Mesenchymal stem cell (in vitro differentiated cells and primary cell): ENCODE measurements around the gene ARL2BP.

Experiments
- DNase-seq: peaks from one replicate; pipeline ENCODE4 v3.0.0-alpha.2; 2013
- H2AFZ ChIP-seq: one replicate; pipeline ENCODE4 v1.6.1; 2013; ENCODE audit warnings: low read depth, mild to moderate bottlenecking, control low read depth, inconsistent platforms, low read length, moderate library complexity
- H2AK5ac ChIP-seq: 2 replicates; pipeline ENCODE4 v1.6.1; 2013; ENCODE audit warnings: low read length, moderate library complexity, mild to moderate bottlenecking, inconsistent platforms; ENCODE audit not compliant: severe bottlenecking
- H2BK120ac ChIP-seq: one replicate; pipeline ENCODE4 v1.6.1; 2013; ENCODE audit warnings: low read depth, mild to moderate bottlenecking, inconsistent platforms, low read length, moderate library complexity
- H2BK12ac ChIP-seq, 2 experiments: one replicate each; pipeline ENCODE4 v1.6.1; 2013; ENCODE audit warnings: inconsistent platforms in 2 of 2, low read length in 2 of 2, mild to moderate bottlenecking in 2 of 2, moderate library complexity in 2 of 2, control low read depth in 1 of 2
- H2BK15ac ChIP-seq: one replicate; pipeline ENCODE4 v1.6.1; 2013; ENCODE audit warnings: mild to moderate bottlenecking, low read depth, inconsistent platforms; ENCODE audit not compliant: poor library complexity, severe bottlenecking
- H2BK5ac ChIP-seq: 2 replicates; pipeline ENCODE4 v1.6.1; 2013; ENCODE audit warnings: low read depth, mild to moderate bottlenecking, low read length, control low read depth, inconsistent platforms; ENCODE audit not compliant: poor library complexity, severe bottlenecking
- H3K14ac ChIP-seq, 2 experiments: one replicate each; pipeline ENCODE4 v1.6.1; 2013; ENCODE audit warnings: inconsistent platforms in 2 of 2, low read length in 2 of 2, control low read depth in 1 of 2, mild to moderate bottlenecking in 1 of 2, moderate library complexity in 1 of 2
- H3K18ac ChIP-seq, 2 experiments: one replicate each; pipeline ENCODE4 v1.6.1; 2013; ENCODE audit warnings: inconsistent platforms in 2 of 2, low read length in 2 of 2, control low read depth in 1 of 2, low read depth in 1 of 2, mild to moderate bottlenecking in 1 of 2
- H3K23ac ChIP-seq, 2 experiments: one replicate each; pipeline ENCODE4 v1.6.1; 2013; ENCODE audit warnings: inconsistent platforms in 2 of 2, low read length in 2 of 2, mild to moderate bottlenecking in 2 of 2, moderate library complexity in 2 of 2, control low read depth in 1 of 2
- H3K27ac ChIP-seq: 2 replicates; pipeline ENCODE4 v1.5.1; 2013; ENCODE audit warnings: mild to moderate bottlenecking, moderate library complexity, low read length, control low read depth, inconsistent platforms; ENCODE audit not compliant: poor library complexity, severe bottlenecking
- H3K27me3 ChIP-seq, 2 experiments: 2 replicates each; pipeline versions ENCODE4 v1.6.1 to v1.7.0; 2013; ENCODE audit warnings: low read length in 2 of 2, mild to moderate bottlenecking in 2 of 2, moderate library complexity in 2 of 2, control low read depth in 1 of 2, inconsistent platforms in 1 of 2; ENCODE audit not compliant: control insufficient read depth in 1 of 2, insufficient read depth in 1 of 2
- H3K36me3 ChIP-seq, 2 experiments: 2 replicates each; pipeline versions ENCODE4 v1.6.1 to v1.7.0; 2013; ENCODE audit warnings: low read length in 2 of 2, control low read depth in 1 of 2, inconsistent platforms in 1 of 2, low read depth in 1 of 2, mild to moderate bottlenecking in 1 of 2; ENCODE audit not compliant: insufficient read depth in 2 of 2, control insufficient read depth in 1 of 2
- H3K4ac ChIP-seq, 2 experiments: one replicate each; pipeline ENCODE4 v1.6.1; 2013; ENCODE audit warnings: inconsistent platforms in 2 of 2, low read length in 2 of 2, mild to moderate bottlenecking in 2 of 2, moderate library complexity in 2 of 2, control low read depth in 1 of 2, low read depth in 1 of 2
- H3K4me1 ChIP-seq: 2 replicates; pipeline ENCODE4 v1.6.1; 2013; ENCODE audit warnings: low read depth, low read length, control low read depth; ENCODE audit not compliant: control insufficient read depth, insufficient read depth
- H3K4me2 ChIP-seq: 2 replicates; pipeline ENCODE4 v1.6.1; 2013; ENCODE audit warnings: low read length, mild to moderate bottlenecking, inconsistent platforms; ENCODE audit not compliant: poor library complexity, severe bottlenecking
- H3K4me3 ChIP-seq, 2 experiments: 2 replicates each; pipeline versions ENCODE4 v1.5.1 to v1.7.0; 2013; ENCODE audit warnings: low read length in 2 of 2, mild to moderate bottlenecking in 2 of 2, control low read depth in 1 of 2, low read depth in 1 of 2; ENCODE audit not compliant: insufficient read depth in 1 of 2
- H3K79me1 ChIP-seq: replicated peaks from 2 replicates; pipeline ENCODE4 v1.6.1; 2013; ENCODE audit warnings: mild to moderate bottlenecking, control low read depth, low read length, inconsistent platforms; ENCODE audit not compliant: poor library complexity, severe bottlenecking
- H3K9ac ChIP-seq: 2 replicates; pipeline ENCODE4 v1.7.0; 2013; ENCODE audit warnings: mild to moderate bottlenecking, low read length, moderate library complexity
- H3K9me3 ChIP-seq: 2 replicates; pipeline ENCODE4 v1.7.0; 2013; ENCODE audit warnings: mild to moderate bottlenecking, low read length; ENCODE audit not compliant: control insufficient read depth
- H4K8ac ChIP-seq: one replicate; pipeline ENCODE4 v1.6.1; 2013; ENCODE audit warnings: inconsistent platforms, mild to moderate bottlenecking, low read length, moderate library complexity
- H4K91ac ChIP-seq: one replicate; pipeline ENCODE4 v1.6.1; 2013; ENCODE audit warnings: mild to moderate bottlenecking, low read length, inconsistent platforms
- WGBS: methylation state at CpG from one replicate; pipeline ENCODE4 v1.1.7; 2013; ENCODE audit warnings: mixed read lengths; 5-methylcytosine and 5-hydroxymethylcytosine counted together

Gene ARL2BP

DNA sequence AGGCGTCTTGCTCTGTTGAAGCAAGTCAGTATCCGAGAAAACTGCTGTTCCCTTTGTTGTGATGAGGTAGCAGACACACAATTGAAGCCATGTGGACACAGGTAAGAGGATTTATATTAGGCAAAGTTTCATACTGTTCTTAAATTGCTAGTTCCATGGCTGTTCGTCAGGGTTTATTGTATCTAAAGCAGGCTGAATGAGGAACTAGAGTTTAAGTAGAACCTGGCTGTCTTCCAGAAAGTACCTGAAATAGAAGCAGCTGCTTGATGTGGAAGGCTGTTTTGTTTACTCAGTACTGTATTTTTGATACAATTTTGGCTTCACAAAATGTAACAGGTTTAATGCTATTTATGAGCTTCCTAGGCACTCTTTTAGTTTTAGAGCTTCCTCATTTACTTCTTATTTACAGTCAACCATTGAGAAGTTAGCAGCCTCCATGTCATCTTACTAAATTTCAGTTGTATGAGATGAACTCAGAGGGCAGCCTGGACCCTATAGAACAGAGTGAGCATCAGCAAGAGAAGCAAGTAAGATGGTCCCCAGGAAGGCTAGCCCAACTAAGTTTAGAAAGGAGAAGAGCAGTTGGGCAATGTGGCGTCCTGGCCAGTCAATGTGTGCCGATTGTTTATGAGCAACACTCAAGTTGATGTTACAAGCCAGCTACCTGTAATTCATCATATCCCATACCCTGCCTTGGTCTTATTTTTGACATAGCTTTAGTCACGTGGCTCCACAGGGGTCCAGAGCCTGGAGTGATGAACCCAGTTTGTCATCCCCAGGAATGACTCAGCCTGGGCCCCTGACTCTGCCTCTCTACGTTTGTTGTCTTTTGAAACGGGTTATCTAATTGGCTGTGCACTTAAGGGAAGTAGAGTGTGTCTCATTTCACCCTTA lies 9.7 kb upstream of the ARL2BP start:
- no peak overlapping the region for H3K18ac ChIP-seq
- no peaks in the 10 kb centered on the region for H3K27me3 ChIP-seq
- H2BK12ac ChIP-seq = no peak overlapping the region
- WGBS = 84% methylated on average over 6 of the region's 8 CpGs
- no peak overlapping the region for H4K91ac ChIP-seq
- H3K9me3 ChIP-seq = no peaks in the 10 kb centered on the region
- H3K79me1 ChIP-seq = peaks cover 12% of the 10 kb centered on the region
- no peak overlapping the region for H2AK5ac ChIP-seq
- H3K23ac ChIP-seq = no peak overlapping the region
- H2BK5ac ChIP-seq = no peak overlapping the region
- H3K4me2 ChIP-seq = no peak overlapping the region
- H2BK120ac ChIP-seq = no peak overlapping the region
- H3K9ac ChIP-seq = no peak overlapping the region
- H3K27ac ChIP-seq = peak overlapping the region; percentile 69
- no peak overlapping the region for H3K4me3 ChIP-seq
- no peak overlapping the region for H3K4ac ChIP-seq
- no peak overlapping the region for H3K14ac ChIP-seq
- peaks cover 17 to 91% of the 10 kb centered on the region in 2 experiments for H3K36me3 ChIP-seq
- H4K8ac ChIP-seq = peak overlapping the region; percentile 41
- H3K4me1 ChIP-seq = peaks cover 2% of the 10 kb centered on the region
- no peak overlapping the region for H2AFZ ChIP-seq
- DNase-seq = peak; percentile 56
- no peak overlapping the region for H2BK15ac ChIP-seq

DNA sequence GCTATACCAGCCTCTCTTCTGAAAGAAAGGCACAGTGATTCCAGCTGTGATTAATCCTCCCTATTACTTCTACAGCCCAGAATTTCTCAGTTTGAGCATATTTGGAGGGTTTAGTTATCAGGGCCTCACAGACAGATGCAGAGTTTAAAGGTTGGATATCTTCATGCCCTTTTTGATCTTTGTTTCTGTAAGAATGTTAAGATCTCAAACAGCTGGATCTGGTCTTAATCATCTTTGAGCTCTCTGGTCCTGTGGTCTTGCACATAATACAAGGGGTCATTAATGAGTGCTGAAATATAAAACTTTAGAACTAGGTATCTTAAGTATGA lies 9.1 kb upstream of the ARL2BP start:
- Histone ChIP-seq H2BK5ac (no peak overlapping the region), H3K79me1 (peaks cover 12% of the 10 kb centered on the region), H2AFZ (no peak overlapping the region), H3K27me3 (no peaks in the 10 kb centered on the region), H3K36me3 (peaks cover 17 to 87% of the 10 kb centered on the region in 2 experiments), H3K18ac (no peak overlapping the region), H2BK15ac (no peak overlapping the region), H3K27ac (peak overlapping the region; percentile 58), H4K8ac (no peak overlapping the region), H3K4me2 (no peak overlapping the region), H3K14ac (no peak overlapping the region), H4K91ac (no peak overlapping the region), H3K9ac (no peak overlapping the region), H2BK12ac (no peak overlapping the region), H3K23ac (no peak overlapping the region), H2BK120ac (no peak overlapping the region), H3K9me3 (no peaks in the 10 kb centered on the region), H3K4ac (no peak overlapping the region), H2AK5ac (no peak overlapping the region), H3K4me1 (peaks cover 2% of the 10 kb centered on the region), H3K4me3 (no peak overlapping the region)
- no peak for DNase-seq

DNA sequence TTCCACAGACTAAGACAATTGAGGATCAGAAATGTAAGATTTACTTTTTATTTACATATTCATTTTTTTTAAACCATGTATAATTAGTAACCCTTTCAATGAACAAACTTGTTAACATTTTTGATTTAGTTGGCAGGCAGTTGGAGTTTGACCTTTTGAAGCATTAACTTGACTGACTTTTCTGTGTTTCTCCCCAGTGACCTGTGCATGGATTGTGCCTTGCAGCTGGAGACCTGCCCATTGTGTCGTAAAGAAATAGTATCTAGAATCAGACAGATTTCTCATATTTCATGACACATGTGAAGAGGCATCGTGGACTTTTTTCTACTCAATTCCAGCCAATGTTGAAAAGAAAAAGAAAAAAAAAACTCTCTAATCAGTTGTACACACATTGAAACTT lies 6.4 kb upstream of the ARL2BP start:
- Histone ChIP-seq H3K4me3 (no peak overlapping the region), H2AK5ac (no peak overlapping the region), H3K9ac (no peak overlapping the region), H3K9me3 (no peaks in the 10 kb centered on the region), H4K8ac (no peak overlapping the region), H3K14ac (no peak overlapping the region), H3K27ac (no peak overlapping the region), H3K36me3 (peaks cover 9 to 62% of the 10 kb centered on the region in 2 experiments), H3K4me2 (no peak overlapping the region), H3K4ac (no peak overlapping the region), H2BK5ac (no peak overlapping the region), H2BK12ac (no peak overlapping the region), H3K79me1 (peaks cover 6% of the 10 kb centered on the region), H3K23ac (no peak overlapping the region), H2BK15ac (no peak overlapping the region), H2AFZ (no peak overlapping the region), H3K27me3 (no peaks in the 10 kb centered on the region), H4K91ac (no peak overlapping the region), H3K4me1 (peaks cover 2% of the 10 kb centered on the region), H2BK120ac (no peak overlapping the region), H3K18ac (no peak overlapping the region)
- WGBS = 100% methylated on average over 2 of the region's 2 CpGs
- no peak for DNase-seq

DNA sequence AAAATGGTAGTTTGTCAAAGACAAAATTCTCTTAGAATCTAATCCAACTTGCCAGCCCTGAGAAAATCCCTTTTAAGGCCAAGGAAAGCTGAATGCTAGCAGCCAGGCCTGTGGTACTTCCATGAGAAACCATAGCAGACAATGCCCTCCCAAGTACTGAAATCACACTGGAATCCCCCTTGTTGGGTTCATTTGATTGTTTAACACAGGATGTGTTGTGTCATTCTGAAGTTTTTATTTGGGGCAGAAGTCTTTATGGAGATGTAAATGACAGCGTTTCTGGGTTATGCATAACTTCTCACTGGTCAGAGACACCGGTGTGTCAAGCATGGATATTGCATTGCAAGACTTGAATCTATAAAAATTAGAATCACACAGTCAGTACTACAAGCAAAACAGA lies 6.0 kb upstream of the ARL2BP start:
- no peak overlapping the region for H3K4me3 ChIP-seq
- H2BK15ac ChIP-seq = no peak overlapping the region
- H3K27me3 ChIP-seq = no peaks in the 10 kb centered on the region
- H3K27ac ChIP-seq = no peak overlapping the region
- peaks cover 2% of the 10 kb centered on the region for H3K4me1 ChIP-seq
- WGBS = 83% methylated on average over 1 of the region's 2 CpGs
- peaks cover 2% of the 10 kb centered on the region for H3K79me1 ChIP-seq
- no peak overlapping the region for H2AK5ac ChIP-seq
- no peak overlapping the region for H4K8ac ChIP-seq
- H3K4me2 ChIP-seq = no peak overlapping the region
- H2BK12ac ChIP-seq = no peak overlapping the region
- H3K4ac ChIP-seq = no peak overlapping the region
- H3K14ac ChIP-seq = no peak overlapping the region
- no peak overlapping the region for H3K23ac ChIP-seq
- H2AFZ ChIP-seq = no peak overlapping the region
- H4K91ac ChIP-seq = no peak overlapping the region
- H2BK5ac ChIP-seq = no peak overlapping the region
- H3K18ac ChIP-seq = no peak overlapping the region
- no peak overlapping the region for H2BK120ac ChIP-seq
- peaks cover 5 to 58% of the 10 kb centered on the region in 2 experiments for H3K36me3 ChIP-seq
- H3K9ac ChIP-seq = no peak overlapping the region
- DNase-seq = no peak
- H3K9me3 ChIP-seq = no peaks in the 10 kb centered on the region
